ENCODE data around the gene SLC43A3. TPM values are rescaled to one million over a fixed set of nuclear protein-coding genes. Genes with fewer than 3 reads are reported as not detected.

Gene SLC43A3
- total and polyA plus RNA-seq, 2 of the 4 experiments (the other 2 are of a cell fraction) = 12.7 to 21.1 TPM

DNA sequence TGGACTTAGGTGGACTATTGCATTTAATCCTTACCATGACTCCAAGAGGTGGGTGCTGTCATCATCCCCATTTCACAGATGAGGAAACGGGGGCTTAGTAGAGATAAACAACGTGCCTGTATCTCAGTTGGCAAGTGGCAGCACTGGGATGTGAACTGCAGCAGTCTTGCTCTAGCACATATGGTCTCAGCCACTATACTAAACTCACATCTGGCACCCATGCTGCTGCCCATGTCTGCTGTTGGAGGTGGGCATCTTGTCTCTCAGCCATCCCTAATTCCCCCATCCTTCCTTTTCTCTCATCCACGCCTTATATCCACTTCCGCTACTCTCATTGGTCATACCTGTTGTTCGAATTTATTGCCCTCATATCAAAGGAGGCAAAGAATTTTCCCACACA, 49.8 kb downstream of the SLC43A3 start:
- H4K5ac ChIP-seq (ENCODE audit: low read depth, low read length) = no peak overlapping the region
- no peak overlapping the region for H2BK20ac ChIP-seq (ENCODE audit: low read depth, low read length)
- ATAC-seq (ENCODE audit: low read depth) = no peak
- H3K79me1 ChIP-seq (ENCODE audit: low read depth in 1 of 2, low read length in 2 of 2) = no peaks in the 10 kb centered on the region
- TF ChIP-seq MAFK (IDR thresholded peaks at IDR 0.05; ENCODE audit: low read depth, low read length) = no peak
- no peak for TF ChIP-seq MXI1 (IDR thresholded peaks at IDR 0.05; ENCODE audit: borderline replicate concordance, low read depth, low read length)
- no peak for TF ChIP-seq POLR2A (IDR thresholded peaks at IDR 0.05; ENCODE audit: low read depth, low read length)
- H2AK9ac ChIP-seq (replicated peaks; ENCODE audit: low read depth, low read length, poor library complexity) = no peak overlapping the region
- no peak overlapping the region for H3K14ac ChIP-seq (replicated peaks; ENCODE audit: low read depth, low read length)
- H2AK5ac ChIP-seq (ENCODE audit: low read depth, low read length) = no peak overlapping the region
- ChIA-PET CTCF (no interaction called here), POLR2A (ENCODE audit: unreplicated experiment) (no interaction called here)
- H3K9ac ChIP-seq (ENCODE audit: low read depth, low read length) = no peak overlapping the region
- H3K23ac ChIP-seq (ENCODE audit: low read depth, low read length) = no peak overlapping the region
- no peak overlapping the region for H3K56ac ChIP-seq (ENCODE audit: extremely low read depth, insufficient read depth, low read length)
- H3K4me3 ChIP-seq (ENCODE audit: insufficient read depth, low read depth, low read length) = no peak overlapping the region
- H2BK120ac ChIP-seq (ENCODE audit: low read depth, low read length) = no peak overlapping the region
- H2BK15ac ChIP-seq (ENCODE audit: low read depth, low read length) = no peak overlapping the region
- H3K4me1 ChIP-seq (ENCODE audit: control insufficient read depth, insufficient read depth, low read length) = no peaks in the 10 kb centered on the region
- no peak overlapping the region for H3K4me2 ChIP-seq (ENCODE audit: low read depth, low read length)
- H3K9me1 ChIP-seq (ENCODE audit: insufficient read depth, low read length) = no peaks in the 10 kb centered on the region
- no peak for DNase-seq
- 49 to 100% methylated on average over 2 to 4 of the region's 5 CpGs for WGBS, 2 experiments (ENCODE audit: extremely low coverage in 2 of 2, insufficient read length in 1 of 2)
- no peaks in the 10 kb centered on the region for H3K9me3 ChIP-seq (ENCODE audit: control insufficient read depth, insufficient read depth, low read length)
- BruUV-seq (replicated peaks) = no TSS peak
- no peak overlapping the region for H3K18ac ChIP-seq (ENCODE audit: low read depth, low read length)
- dilution Hi-C loops (cut with HindIII; ENCODE audit: low sequenced_read_pairs, unreplicated experiment) (no loop called here), in situ Hi-C loops (cut with MboI; ENCODE audit: low sequenced_read_pairs) (no loop called here), intact Hi-C loops (cut with micrococcal nuclease) (no loop called here)
- H2BK5ac ChIP-seq (ENCODE audit: low read depth, low read length, poor library complexity, severe bottlenecking) = no peak overlapping the region
- H4K20me1 ChIP-seq (ENCODE audit: insufficient read depth, low read length) = 0 out of 2 replicates have a peak, but pooled peaks cover 6% of the 10 kb centered on the region
- H4K8ac ChIP-seq (ENCODE audit: low read depth in 2 of 2, low read length in 2 of 2) = no peak overlapping the region
- no peak overlapping the region for H2AFZ ChIP-seq (replicated peaks; ENCODE audit: low read length, poor library complexity)
- no peak overlapping the region for H4K91ac ChIP-seq (ENCODE audit: insufficient read depth, low read depth, low read length)
- H3K27me3 ChIP-seq (ENCODE audit: control insufficient read depth, insufficient read depth, low read length) = peaks cover 8% of the 10 kb centered on the region; the same call in 1 of the 2 replicates
- H3K4ac ChIP-seq (ENCODE audit: low read depth, low read length) = no peak overlapping the region
- no peak overlapping the region for H3K27ac ChIP-seq (ENCODE audit: insufficient read depth, low read length)
- no peaks in the 10 kb centered on the region for H3K36me3 ChIP-seq (ENCODE audit: control insufficient read depth, insufficient read depth, low read length)

Data from IMR-90 (cell line).